GM12892 (cell line): Measurements from ENCODE around the gene DHRS1.

Experiments
- POLR2A ChIP-seq: IDR thresholded peaks from 2 replicates; pipeline ENCODE4 v1.6.1; 2011; ENCODE audit warnings: low read depth, low read length, control low read depth
- POLR2AphosphoS5 ChIP-seq: IDR thresholded peaks from 2 replicates; pipeline ENCODE4 v1.6.1; 2011; ENCODE audit warnings: low read depth, low read length, control low read depth

DNA sequence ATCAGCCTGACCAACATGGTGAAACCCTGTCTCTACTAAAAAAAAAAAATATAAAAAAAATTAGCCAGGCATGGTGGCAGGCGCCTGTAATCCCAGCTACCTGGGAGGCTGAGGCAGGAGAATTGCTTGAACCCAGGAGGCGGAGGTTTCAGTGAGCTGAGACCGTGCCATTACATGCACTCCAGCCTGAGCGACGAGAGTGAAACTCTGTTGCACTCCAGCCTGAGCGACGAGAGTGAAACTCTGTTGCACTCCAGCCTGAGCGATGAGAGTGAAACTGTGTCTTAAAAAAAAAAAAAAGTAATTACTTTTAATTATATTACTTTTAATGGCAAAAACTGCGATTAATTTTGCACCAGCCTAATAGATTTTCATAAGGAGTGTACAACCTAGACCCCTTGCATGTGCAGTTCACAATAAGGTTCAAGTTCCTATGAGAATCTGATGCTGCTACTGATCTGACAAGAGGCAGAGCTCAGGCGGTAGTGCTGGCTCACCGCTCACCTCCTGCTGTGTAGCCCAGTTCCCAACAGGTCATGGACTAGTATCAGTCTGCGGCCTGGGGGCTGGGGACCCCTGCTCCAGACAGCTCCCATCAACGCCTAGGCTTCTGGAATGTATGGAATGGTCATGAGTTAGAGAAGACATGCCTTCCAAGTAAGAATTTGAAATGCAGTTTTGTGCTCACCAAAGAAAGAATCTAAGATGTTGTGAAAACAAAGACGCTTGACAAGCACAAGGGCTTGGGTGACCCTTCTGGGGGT is 21.8 kb upstream of the DHRS1 start:
- no peak for TF ChIP-seq POLR2AphosphoS5
- TF ChIP-seq POLR2A, result no peak
